BE2C (cell line): ENCODE measurements around the gene STXBP4.

ENCODE experiments used
- DNase-seq: peaks from one replicate; pipeline ENCODE4 v3.0.0-alpha.2; 2020
- H3K27me3 ChIP-seq: fragments of 250-450 bp; sonication (Bioruptor Pico); 2 replicates; pipeline ENCODE4 v1.5.1; 2020; ENCODE audit warnings: mild to moderate bottlenecking
- H3K36me3 ChIP-seq: fragments of 250-450 bp; sonication (Bioruptor Pico); 2 replicates; pipeline ENCODE4 v1.5.1; 2020; ENCODE audit warnings: mild to moderate bottlenecking
- H3K4me1 ChIP-seq: fragments of 250-450 bp; sonication (Bioruptor Pico); 2 replicates; pipeline ENCODE4 v1.5.1; 2020
- H3K4me3 ChIP-seq: 2 replicates; pipeline ENCODE4 v1.5.1; 2011; ENCODE audit warnings: low read depth, low read length
- H3K9me3 ChIP-seq: fragments of 250-450 bp; sonication (Bioruptor Pico); 2 replicates; pipeline ENCODE4 v1.5.1; 2020
- CTCF ChIP-seq: IDR thresholded peaks from 2 replicates; pipeline ENCODE4 v1.5.1; 2012; ENCODE audit warnings: mild to moderate bottlenecking, low read depth, low read length

Gene STXBP4

GRCh38 chr17:55120651-55121050 lies 152.1 kb downstream of the STXBP4 start:
- no peak for TF ChIP-seq CTCF
- Histone ChIP-seq H3K4me3 (no peak overlapping the region), H3K4me1 (no peaks in the 10 kb centered on the region), H3K27me3 (no peaks in the 10 kb centered on the region), H3K36me3 (no peaks in the 10 kb centered on the region), H3K9me3 (no peaks in the 10 kb centered on the region)
- no peak for DNase-seq

- H3K36me3 ChIP-seq = no peaks in the 10 kb centered on the region
- DNase-seq = no peak
- TF ChIP-seq CTCF = no peak
- H3K4me3 ChIP-seq = no peak overlapping the region
- H3K27me3 ChIP-seq = no peaks in the 10 kb centered on the region
- no peaks in the 10 kb centered on the region for H3K9me3 ChIP-seq
- no peaks in the 10 kb centered on the region for H3K4me1 ChIP-seq
Observed at GRCh38 chr17:55121268-55121667, 152.7 kb downstream of the STXBP4 start.

- Histone ChIP-seq H3K36me3 (no peaks in the 10 kb centered on the region), H3K4me1 (no peaks in the 10 kb centered on the region), H3K9me3 (no peaks in the 10 kb centered on the region), H3K27me3 (no peaks in the 10 kb centered on the region), H3K4me3 (no peak overlapping the region)
- DNase-seq = no peak
- no peak for TF ChIP-seq CTCF
Observed at GRCh38 chr17:55122114-55122513, 153.5 kb downstream of the STXBP4 start.

- no peaks in the 10 kb centered on the region for H3K9me3 ChIP-seq
- no peak overlapping the region for H3K4me3 ChIP-seq
- no peaks in the 10 kb centered on the region for H3K27me3 ChIP-seq
- H3K4me1 ChIP-seq = no peaks in the 10 kb centered on the region
- TF ChIP-seq CTCF = no peak
- H3K36me3 ChIP-seq = no peaks in the 10 kb centered on the region
- no peak for DNase-seq
Observed at GRCh38 chr17:55124730-55125360, 156.3 kb downstream of the STXBP4 start.

- no peaks in the 10 kb centered on the region for H3K4me1 ChIP-seq
- no peak for TF ChIP-seq CTCF
- H3K27me3 ChIP-seq = no peaks in the 10 kb centered on the region
- H3K4me3 ChIP-seq = no peak overlapping the region
- H3K9me3 ChIP-seq = no peaks in the 10 kb centered on the region
- no peaks in the 10 kb centered on the region for H3K36me3 ChIP-seq
- DNase-seq = no peak
Observed at GRCh38 chr17:55133583-55133982, 165.0 kb downstream of the STXBP4 start.

GRCh38 chr17:55134486-55135157 lies 166.1 kb downstream of the STXBP4 start:
- Histone ChIP-seq H3K4me3 (no peak overlapping the region), H3K36me3 (no peaks in the 10 kb centered on the region), H3K27me3 (no peaks in the 10 kb centered on the region), H3K9me3 (no peaks in the 10 kb centered on the region), H3K4me1 (no peaks in the 10 kb centered on the region)
- DNase-seq = no peak
- no peak for TF ChIP-seq CTCF
